AG09319 (cell line): ENCODE results near the gene ZNF205.

Source experiments
- DNase-seq: peaks from one replicate; pipeline ENCODE4 v3.0.0-alpha.2; 2010; ENCODE audit warnings: low read depth; ENCODE audit errors: extremely low read depth
- TF ChIP-seq, protein P1 (sequence below): IDR thresholded peaks from 2 replicates; pipeline ENCODE4 v1.5.1; 2011; ENCODE audit warnings: low read depth, mild to moderate bottlenecking, inconsistent platforms, low read length, moderate library complexity

The ZNF205 gene

DNA sequence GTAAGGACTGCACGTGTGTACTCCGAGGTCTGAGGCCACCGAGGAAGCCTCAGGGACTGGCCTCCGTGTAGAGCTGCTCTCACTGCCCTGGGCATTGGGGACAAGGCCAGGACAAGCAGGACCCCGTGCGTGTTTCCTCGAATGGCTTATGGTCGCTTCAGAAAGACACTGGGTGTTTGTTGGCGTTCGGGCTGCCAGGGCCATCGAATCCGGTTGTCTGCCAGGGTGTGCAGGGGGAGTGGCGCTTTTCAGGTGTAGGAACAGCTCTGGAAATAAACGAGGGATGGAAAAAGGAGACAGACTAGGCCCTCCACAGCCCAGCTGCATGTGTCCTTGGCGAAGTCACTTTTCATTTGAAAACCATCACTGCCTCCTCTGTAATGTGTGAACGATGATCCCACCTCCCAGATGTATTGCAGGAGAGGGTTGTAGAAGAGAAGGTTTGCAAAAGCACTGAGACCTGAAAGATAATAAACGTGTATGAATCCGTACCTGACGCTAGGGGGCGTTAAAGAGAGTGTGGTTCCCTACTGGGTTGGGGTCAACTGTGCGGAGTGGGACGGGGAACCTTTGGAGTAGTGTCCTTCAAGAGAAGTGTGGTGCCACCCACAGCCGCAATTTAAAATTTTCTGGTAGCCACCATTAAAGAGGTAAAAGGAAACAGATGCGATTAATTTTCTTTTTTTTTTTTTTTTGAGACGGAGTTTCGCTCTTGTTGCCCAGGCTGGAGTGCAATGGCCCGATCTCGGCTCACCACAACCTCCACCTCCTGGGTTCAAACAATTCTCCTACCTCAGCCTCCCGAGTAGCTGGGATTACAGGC is 11.2 kb upstream of the ZNF205 start:
- no peak for DNase-seq
- TF ChIP-seq, protein P1, sequence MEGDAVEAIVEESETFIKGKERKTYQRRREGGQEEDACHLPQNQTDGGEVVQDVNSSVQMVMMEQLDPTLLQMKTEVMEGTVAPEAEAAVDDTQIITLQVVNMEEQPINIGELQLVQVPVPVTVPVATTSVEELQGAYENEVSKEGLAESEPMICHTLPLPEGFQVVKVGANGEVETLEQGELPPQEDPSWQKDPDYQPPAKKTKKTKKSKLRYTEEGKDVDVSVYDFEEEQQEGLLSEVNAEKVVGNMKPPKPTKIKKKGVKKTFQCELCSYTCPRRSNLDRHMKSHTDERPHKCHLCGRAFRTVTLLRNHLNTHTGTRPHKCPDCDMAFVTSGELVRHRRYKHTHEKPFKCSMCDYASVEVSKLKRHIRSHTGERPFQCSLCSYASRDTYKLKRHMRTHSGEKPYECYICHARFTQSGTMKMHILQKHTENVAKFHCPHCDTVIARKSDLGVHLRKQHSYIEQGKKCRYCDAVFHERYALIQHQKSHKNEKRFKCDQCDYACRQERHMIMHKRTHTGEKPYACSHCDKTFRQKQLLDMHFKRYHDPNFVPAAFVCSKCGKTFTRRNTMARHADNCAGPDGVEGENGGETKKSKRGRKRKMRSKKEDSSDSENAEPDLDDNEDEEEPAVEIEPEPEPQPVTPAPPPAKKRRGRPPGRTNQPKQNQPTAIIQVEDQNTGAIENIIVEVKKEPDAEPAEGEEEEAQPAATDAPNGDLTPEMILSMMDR = peak; percentile 52

DNA sequence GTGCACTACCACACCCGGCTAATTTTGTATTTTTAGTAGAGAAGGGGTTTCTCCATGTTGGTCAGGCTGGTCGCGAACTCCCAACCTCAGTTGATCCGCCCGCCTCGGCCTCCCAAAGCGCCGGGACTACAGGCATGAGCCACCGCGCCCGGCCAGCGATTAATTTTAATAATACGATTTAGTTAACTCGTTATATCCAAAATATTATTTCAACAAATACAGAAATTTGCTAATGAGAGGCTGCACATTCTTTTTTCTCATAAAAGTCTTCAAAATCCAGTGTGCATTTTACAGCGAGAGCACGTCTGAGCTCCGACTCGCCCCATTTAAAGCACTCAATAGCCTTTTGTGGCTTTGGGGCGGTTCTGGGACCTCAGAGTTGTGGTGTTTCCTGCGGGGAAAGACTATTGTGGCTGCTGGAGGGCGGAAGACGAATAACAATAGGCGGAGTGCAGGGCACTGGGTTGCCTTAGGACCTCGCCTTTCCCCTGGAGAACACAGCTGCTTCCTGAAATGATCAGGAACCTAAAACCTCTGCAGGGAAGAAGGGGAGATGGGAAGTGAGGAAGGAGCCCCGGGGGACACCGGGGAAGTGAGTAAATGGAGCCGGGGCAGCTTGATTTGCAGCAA is 10.4 kb upstream of the ZNF205 start:
- TF ChIP-seq, protein P1 = no peak
- no peak for DNase-seq

DNA sequence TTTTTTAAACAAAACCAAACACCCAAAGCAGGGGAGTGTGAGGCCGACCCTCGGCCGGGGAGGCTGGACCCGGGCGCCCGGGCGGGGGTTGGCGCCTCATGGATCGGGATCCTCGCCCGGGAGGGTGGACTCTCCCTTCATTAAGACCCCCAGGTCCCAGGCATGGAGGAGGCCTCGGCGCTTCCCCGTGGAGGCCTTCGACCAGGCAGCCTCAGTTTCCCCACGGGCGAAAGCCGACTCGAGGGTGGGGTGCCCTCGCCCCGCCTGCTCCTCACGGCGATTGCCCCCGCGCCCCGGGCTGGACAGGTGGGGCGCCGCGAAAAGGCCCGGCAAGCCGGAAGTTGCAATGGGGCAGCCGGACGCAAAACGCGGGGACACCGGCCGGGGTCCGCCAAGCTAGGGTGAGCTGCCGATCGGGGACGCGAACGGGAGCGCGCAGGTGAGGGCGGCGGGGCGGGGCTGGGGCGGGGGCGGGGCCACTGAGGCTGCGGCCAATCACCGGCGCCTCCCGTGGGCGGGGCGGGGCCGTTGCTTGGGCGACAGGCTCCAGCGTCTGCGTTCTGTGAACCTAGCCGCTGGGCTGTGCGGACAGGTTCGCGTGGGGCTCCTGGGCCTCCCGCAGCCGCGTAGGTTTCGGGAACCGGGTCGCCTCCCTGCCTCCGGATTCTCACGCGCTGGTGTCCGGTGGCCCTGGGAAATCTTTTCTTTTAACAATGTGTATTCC is 6.0 kb upstream of the ZNF205 start:
- DNase-seq = peak; percentile 68
- TF ChIP-seq, protein P1 = no peak

DNA sequence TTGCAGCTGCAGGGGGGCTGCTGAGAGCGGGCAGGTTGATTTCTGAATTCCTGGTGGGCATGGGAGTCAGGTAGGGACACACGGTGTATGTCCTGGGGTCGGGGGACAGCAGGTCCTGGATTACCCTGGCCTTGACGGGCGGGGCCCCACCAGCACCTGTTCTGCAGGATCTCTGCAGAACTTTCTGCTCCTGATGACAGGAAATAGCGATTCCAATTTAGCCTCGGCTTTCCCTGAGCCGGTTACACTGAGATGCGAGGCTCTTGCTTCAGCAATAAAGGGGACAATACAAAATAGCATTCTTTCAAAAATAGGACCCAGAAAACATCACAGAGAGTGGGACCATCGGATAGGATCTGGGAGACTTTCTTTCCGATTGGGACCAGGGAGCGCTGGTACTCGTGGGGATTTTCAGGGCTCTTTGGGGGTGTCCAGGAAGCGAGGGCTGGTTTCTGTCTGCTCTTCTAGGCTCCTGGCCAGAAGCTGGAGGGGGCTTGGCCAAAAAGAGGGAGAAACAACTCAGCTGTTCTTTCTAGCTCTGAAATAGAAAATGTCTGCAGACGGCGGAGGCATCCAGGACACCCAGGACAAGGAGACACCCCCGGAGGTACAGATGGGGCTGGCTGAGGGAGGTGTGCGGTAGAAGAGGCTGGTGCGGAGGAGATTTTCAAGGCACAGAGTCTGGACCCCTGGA is 642 bp downstream of the ZNF205 start:
- TF ChIP-seq, protein P1 = no peak
- DNase-seq = no peak

DNA sequence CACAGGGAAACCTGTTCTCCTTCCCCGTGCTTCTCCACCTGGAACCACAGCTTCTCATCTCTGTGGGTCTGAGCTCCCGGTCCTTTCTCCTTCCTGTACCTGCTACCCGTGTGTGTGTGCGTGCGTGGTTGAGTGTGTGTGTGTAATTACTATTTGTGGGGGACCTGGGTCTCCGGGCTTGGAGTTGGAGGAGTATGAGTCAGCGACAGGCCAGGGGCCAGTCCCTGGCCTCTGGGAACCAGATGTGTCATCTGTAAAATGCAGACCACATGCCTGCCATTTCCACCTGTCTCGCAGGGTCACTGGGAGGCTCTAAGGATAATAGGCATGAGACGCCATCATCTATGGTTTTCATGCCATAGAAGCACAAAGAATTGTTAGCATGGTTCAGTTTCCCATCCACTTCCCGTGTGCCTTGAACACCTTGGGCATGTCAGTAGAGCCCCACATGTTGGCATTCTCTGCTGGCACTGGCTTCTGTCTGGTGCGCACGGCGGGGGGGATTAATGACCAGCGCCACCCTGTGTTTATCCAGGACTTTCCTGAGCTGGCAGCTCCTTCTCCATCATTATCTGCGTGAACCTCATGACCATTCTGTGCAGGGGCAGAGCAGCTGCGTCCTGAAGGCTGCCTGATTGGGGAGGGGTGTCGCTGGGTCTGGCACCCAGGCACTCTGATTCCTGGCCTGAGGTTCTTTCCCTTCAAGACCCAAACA is 1.5 kb downstream of the ZNF205 start:
- no peak for DNase-seq
- TF ChIP-seq, protein P1 = no peak

DNA sequence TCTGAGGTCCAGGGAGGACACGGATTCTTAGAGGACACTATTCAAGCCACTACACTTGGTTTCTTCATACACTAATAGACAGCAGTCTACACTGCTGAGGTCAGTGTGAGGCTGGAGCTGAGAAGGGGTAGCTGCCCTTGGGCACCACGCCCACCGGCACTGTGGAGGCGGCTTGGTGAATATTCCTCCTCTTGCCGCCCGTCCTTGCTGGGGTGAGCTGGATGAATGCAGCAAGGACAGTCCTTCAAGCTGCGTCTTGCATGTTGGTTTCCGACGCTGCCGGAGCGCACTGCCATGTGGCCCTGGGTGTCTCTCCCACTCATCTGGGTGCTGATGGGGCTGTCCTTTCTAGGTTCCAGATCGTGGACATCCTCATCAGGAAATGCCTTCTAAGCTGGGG is 2.6 kb downstream of the ZNF205 start:
- TF ChIP-seq, protein P1 = no peak

More for the DNA sequence above, 2.6 kb downstream of the ZNF205 start:
- DNase-seq = no peak
